GM23338 (cell line): ENCODE data around the gene STX10. TPM values are rescaled to one million over a fixed set of nuclear protein-coding genes. Genes with fewer than 3 reads are reported as not detected.

Experiments
- ATAC-seq: fragments of 200-7000 bp; cut with Tn5 transposase; 3 replicates; pipeline ENCODE4 v1.9.1; 2020
- DNase-seq: peaks from one replicate; pipeline ENCODE4 v3.0.0-alpha.2; 2015; ENCODE audit warnings: low spot score
- H2AFZ ChIP-seq: fragments of 200-600 bp; sonication (generic); 2 replicates; pipeline ENCODE4 v1.8.0; 2016; ENCODE audit warnings: antibody characterized with exemption, mild to moderate bottlenecking, moderate library complexity
- H3F3A ChIP-seq: fragments of 200-600 bp; sonication (generic); replicated peaks from 2 replicates; pipeline ENCODE4 v1.8.0; 2017; ENCODE audit warnings: antibody characterized with exemption, mixed run types, low read depth
- H3K27ac ChIP-seq: fragments of 200-600 bp; sonication (generic); 2 replicates; pipeline ENCODE4 v1.6.1; 2016; ENCODE audit warnings: low read depth
- H3K27me3 ChIP-seq: fragments of 200-600 bp; sonication (generic); 2 replicates; pipeline ENCODE4 v1.8.0; 2016; ENCODE audit warnings: mild to moderate bottlenecking, mixed run types, moderate library complexity; ENCODE audit not compliant: insufficient read depth
- H3K36me3 ChIP-seq: fragments of 200-600 bp; sonication (generic); 2 replicates; pipeline ENCODE4 v1.8.0; 2016; ENCODE audit warnings: mild to moderate bottlenecking; ENCODE audit not compliant: insufficient read depth
- H3K4me1 ChIP-seq: fragments of 200-600 bp; sonication (generic); 2 replicates; pipeline ENCODE4 v1.8.0; 2016; ENCODE audit warnings: mild to moderate bottlenecking, moderate library complexity; ENCODE audit not compliant: insufficient read depth
- H3K4me2 ChIP-seq: fragments of 200-600 bp; sonication (generic); 2 replicates; pipeline ENCODE4 v1.7.1; 2017; ENCODE audit warnings: mixed run types
- H3K4me3 ChIP-seq: fragments of 200-600 bp; sonication (generic); 2 replicates; pipeline ENCODE4 v1.6.1; 2016; ENCODE audit warnings: mixed run types
- H3K79me2 ChIP-seq: fragments of 200-600 bp; sonication (generic); replicated peaks from 2 replicates; pipeline ENCODE4 v1.8.0; 2017; ENCODE audit warnings: mild to moderate bottlenecking; ENCODE audit not compliant: insufficient read depth
- H3K9me2 ChIP-seq: fragments of 200-600 bp; sonication (generic); 2 replicates; pipeline ENCODE4 v1.8.0; 2017; ENCODE audit not compliant: insufficient read depth
- H4K20me1 ChIP-seq: fragments of 200-600 bp; sonication (generic); replicated peaks from 2 replicates; pipeline ENCODE4 v1.8.0; 2017; ENCODE audit warnings: mild to moderate bottlenecking; ENCODE audit not compliant: insufficient read depth
- H3K27ac Mint-ChIP-seq: 2 replicates; pipeline ENCODE4 v1.8.0; 2020; ENCODE audit warnings: inconsistent platforms, mild to moderate bottlenecking, moderate library complexity, mixed read lengths
- H3K27me3 Mint-ChIP-seq: 3 replicates; pipeline ENCODE4 v1.8.0; 2022; ENCODE audit warnings: low read depth, mild to moderate bottlenecking, moderate library complexity, mixed read lengths, inconsistent platforms; ENCODE audit not compliant: insufficient read depth, poor library complexity
- H3K36me3 Mint-ChIP-seq: 3 replicates; pipeline ENCODE4 v1.8.0; 2021; ENCODE audit warnings: low read depth, mild to moderate bottlenecking, inconsistent platforms, moderate library complexity, mixed read lengths
- H3K4me1 Mint-ChIP-seq: 3 replicates; pipeline ENCODE4 v1.8.0; 2020; ENCODE audit warnings: mild to moderate bottlenecking, inconsistent platforms, mixed read lengths
- H3K4me3 Mint-ChIP-seq: 3 replicates; pipeline ENCODE4 v1.8.0; 2021; ENCODE audit warnings: moderate library complexity, mild to moderate bottlenecking, inconsistent platforms, mixed read lengths
- H3K9me3 Mint-ChIP-seq: 3 replicates; pipeline ENCODE4 v1.8.0; 2020; ENCODE audit warnings: moderate library complexity, mild to moderate bottlenecking, inconsistent platforms, mixed read lengths
- CREB1 ChIP-seq: fragments of 250-450 bp; sonication (Bioruptor Pico); IDR thresholded peaks from 2 replicates; pipeline ENCODE4 v1.5.0; 2020; ENCODE audit warnings: low read depth, mild to moderate bottlenecking, moderate library complexity
- EZH2 ChIP-seq: fragments of 200-600 bp; sonication (generic); IDR thresholded peaks from one replicate; pipeline ENCODE4 v1.8.0; 2017; ENCODE audit warnings: antibody characterized with exemption, mild to moderate bottlenecking, low read depth; ENCODE audit not compliant: unreplicated experiment
- JUNB ChIP-seq: IDR thresholded peaks from one replicate; pipeline ENCODE4 v1.6.1; 2016; ENCODE audit warnings: antibody characterized with exemption; ENCODE audit not compliant: unreplicated experiment
- NANOG ChIP-seq: IDR thresholded peaks from 2 replicates; pipeline ENCODE4 v1.6.1; 2016; ENCODE audit warnings: antibody characterized with exemption, borderline replicate concordance
- POLR2AphosphoS5 ChIP-seq: IDR thresholded peaks from 2 replicates; pipeline ENCODE4 v1.6.1; 2016; ENCODE audit warnings: antibody characterized with exemption, low read depth
- ZNF331 ChIP-seq: fragments of 250-450 bp; sonication (Bioruptor Pico); IDR thresholded peaks from 2 replicates; pipeline ENCODE4 v1.5.0; 2020; ENCODE audit warnings: low read depth, mild to moderate bottlenecking, moderate library complexity
- polyA plus RNA-seq: library from polyadenylated mRNA; unstranded; fragments of >200 nt; fragmentation: Nextera tagmentation; extraction: Ambion mirVana; gene quantifications from 2 replicates; pipeline ENCODE4 v1.2.1, GENCODE V29; 2016
- total RNA-seq: library from RNA; depleted of rRNA; stranded (reverse); fragments of >200 nt; shearing (Covaris generic); gene quantifications from 2 replicates; pipeline ENCODE4 v1.2.3, GENCODE V29; 2014
- TF ChIP-seq, protein P1 (sequence below): IDR thresholded peaks from one replicate; pipeline ENCODE4 v1.6.1; 2018; ENCODE audit warnings: antibody characterized with exemption; ENCODE audit not compliant: unreplicated experiment
- TF ChIP-seq, protein P2 (sequence below), 2 experiments: fragments of 200-600 bp in 1 of 2; sonication (generic) in 1 of 2; conservative IDR thresholded peaks; 2 replicates each; pipeline versions ENCODE4 v1.5.1 to v1.6.1; 2016 to 2017; ENCODE audit warnings: antibody characterized with exemption in 2 of 2, low read depth in 2 of 2, mild to moderate bottlenecking in 2 of 2, moderate library complexity in 1 of 2

The STX10 gene
- total and polyA plus RNA-seq, 2 experiments from 2014 or later, result 42.8 to 55.9 TPM

DNA sequence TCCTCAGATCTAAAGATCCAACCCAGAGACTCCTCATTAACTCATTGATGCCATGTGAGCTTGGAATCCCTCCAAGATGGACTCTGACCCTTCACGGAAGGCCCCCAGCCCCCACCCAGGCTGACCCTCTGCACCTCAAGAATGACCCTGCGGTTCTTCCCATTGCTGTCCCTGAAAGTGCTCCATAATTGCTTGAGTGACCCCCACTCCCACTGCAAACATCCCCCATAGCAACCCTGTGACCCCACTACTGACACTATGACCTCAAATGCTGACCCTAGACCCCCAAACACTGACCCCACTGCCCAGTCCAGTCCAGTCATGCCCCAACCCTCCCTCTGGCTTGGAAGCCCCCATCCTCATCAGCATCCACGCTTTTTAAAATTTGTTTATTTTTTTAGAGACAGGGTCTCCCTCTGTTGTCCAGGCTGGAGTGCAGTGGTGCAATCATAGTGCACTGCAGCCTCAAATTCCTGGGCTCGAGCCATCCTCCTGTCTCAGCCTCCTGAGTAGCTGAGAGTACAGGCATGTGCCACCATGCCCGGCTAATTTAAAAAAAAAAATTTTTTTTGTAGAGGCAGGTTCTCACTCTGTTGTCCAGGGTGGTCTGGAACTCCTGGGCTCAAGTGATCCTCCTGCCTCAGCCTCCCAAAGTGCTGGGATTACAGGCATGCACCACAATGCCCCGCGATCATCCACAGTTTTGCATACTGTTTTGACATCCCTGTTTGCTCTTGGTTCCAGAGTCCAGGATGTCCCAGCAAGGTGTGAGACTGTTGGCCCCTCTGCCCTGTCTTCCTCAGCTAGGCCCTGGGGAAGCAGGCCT lies 48.4 kb downstream of the STX10 start:
- Mint-ChIP-seq H3K27me3 (peaks cover 53% of the 10 kb centered on the region), H3K4me3 (peak overlapping the region; percentile 23), H3K27ac (no peak overlapping the region), H3K4me1 (peaks cover 14% of the 10 kb centered on the region), H3K36me3 (no peaks in the 10 kb centered on the region; the same call in 1 of the 3 replicates), H3K9me3 (no peaks in the 10 kb centered on the region)
- no peak overlapping the region for H2AFZ ChIP-seq
- no peaks in the 10 kb centered on the region for H3K9me2 ChIP-seq
- no peak for TF ChIP-seq EZH2
- TF ChIP-seq ZNF331 (CRISPR knock-in tag), result no peak
- no peak for TF ChIP-seq NANOG
- TF ChIP-seq, protein P1, sequence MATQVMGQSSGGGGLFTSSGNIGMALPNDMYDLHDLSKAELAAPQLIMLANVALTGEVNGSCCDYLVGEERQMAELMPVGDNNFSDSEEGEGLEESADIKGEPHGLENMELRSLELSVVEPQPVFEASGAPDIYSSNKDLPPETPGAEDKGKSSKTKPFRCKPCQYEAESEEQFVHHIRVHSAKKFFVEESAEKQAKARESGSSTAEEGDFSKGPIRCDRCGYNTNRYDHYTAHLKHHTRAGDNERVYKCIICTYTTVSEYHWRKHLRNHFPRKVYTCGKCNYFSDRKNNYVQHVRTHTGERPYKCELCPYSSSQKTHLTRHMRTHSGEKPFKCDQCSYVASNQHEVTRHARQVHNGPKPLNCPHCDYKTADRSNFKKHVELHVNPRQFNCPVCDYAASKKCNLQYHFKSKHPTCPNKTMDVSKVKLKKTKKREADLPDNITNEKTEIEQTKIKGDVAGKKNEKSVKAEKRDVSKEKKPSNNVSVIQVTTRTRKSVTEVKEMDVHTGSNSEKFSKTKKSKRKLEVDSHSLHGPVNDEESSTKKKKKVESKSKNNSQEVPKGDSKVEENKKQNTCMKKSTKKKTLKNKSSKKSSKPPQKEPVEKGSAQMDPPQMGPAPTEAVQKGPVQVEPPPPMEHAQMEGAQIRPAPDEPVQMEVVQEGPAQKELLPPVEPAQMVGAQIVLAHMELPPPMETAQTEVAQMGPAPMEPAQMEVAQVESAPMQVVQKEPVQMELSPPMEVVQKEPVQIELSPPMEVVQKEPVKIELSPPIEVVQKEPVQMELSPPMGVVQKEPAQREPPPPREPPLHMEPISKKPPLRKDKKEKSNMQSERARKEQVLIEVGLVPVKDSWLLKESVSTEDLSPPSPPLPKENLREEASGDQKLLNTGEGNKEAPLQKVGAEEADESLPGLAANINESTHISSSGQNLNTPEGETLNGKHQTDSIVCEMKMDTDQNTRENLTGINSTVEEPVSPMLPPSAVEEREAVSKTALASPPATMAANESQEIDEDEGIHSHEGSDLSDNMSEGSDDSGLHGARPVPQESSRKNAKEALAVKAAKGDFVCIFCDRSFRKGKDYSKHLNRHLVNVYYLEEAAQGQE, result no peak
- TF ChIP-seq JUNB, result no peak
- no peak for TF ChIP-seq POLR2AphosphoS5
- TF ChIP-seq, protein P2, sequence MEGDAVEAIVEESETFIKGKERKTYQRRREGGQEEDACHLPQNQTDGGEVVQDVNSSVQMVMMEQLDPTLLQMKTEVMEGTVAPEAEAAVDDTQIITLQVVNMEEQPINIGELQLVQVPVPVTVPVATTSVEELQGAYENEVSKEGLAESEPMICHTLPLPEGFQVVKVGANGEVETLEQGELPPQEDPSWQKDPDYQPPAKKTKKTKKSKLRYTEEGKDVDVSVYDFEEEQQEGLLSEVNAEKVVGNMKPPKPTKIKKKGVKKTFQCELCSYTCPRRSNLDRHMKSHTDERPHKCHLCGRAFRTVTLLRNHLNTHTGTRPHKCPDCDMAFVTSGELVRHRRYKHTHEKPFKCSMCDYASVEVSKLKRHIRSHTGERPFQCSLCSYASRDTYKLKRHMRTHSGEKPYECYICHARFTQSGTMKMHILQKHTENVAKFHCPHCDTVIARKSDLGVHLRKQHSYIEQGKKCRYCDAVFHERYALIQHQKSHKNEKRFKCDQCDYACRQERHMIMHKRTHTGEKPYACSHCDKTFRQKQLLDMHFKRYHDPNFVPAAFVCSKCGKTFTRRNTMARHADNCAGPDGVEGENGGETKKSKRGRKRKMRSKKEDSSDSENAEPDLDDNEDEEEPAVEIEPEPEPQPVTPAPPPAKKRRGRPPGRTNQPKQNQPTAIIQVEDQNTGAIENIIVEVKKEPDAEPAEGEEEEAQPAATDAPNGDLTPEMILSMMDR (conservative IDR thresholded peaks at IDR 0.05; ENCODE audit: low read depth in 2 of 2), result no peak
- peaks cover 9% of the 10 kb centered on the region; the same call in 1 of the 2 replicates for H4K20me1 ChIP-seq
- H3K27ac ChIP-seq, result no peak overlapping the region
- peak overlapping the region; percentile 56 for H3K4me3 ChIP-seq
- peak overlapping the region; percentile 83 for H3K4me2 ChIP-seq
- no peaks in the 10 kb centered on the region for H3K79me2 ChIP-seq
- DNase-seq (no peak), ATAC-seq (no peak)
- H3K4me1 ChIP-seq, result peaks cover 30% of the 10 kb centered on the region
- peaks cover 26% of the 10 kb centered on the region for H3F3A ChIP-seq
- no peaks in the 10 kb centered on the region for H3K36me3 ChIP-seq
- peaks cover 60% of the 10 kb centered on the region for H3K27me3 ChIP-seq

DNA sequence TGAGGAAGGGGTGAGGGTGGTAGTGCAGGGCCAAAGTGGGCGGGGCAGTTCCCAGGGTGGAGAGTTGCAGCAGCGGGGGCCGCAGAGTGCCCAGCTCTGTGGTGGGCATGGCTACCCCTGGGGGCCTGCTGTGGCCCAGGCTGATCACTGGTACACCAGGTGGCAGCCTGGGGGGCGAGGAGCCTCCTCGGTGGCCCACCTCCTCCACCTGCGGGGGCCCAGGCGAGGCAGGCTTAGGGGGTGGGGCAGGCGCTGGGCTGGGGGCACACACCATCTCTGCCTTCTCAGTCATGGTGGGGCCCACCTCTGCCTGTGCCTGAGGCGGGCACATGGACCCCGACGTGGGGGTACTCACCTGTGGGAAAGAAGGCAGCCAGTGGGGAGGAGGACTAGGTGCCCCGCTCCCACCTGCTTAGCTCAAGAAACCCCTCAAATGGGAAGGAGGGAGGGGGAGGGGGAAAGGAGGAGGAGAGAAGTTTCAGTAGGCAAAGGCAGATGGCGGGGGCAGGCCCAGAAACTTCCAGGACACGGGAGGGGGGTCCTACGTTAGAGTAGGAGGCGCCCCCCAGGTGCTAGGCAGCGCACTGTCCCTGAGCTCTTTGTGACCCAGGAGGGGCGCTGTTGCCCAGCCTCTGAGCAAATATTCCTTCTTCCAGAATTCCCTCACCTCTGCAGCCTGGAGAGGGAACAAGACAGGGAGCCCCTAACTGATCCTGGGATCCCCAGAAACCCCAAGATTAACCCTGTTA lies 49.2 kb downstream of the STX10 start:
- Histone ChIP-seq H3K4me1 (peaks cover 31% of the 10 kb centered on the region), H3K9me2 (no peaks in the 10 kb centered on the region), H3K4me3 (no peak overlapping the region), H3K27me3 (peaks cover 66% of the 10 kb centered on the region), H3K36me3 (no peaks in the 10 kb centered on the region), H3F3A (peaks cover 31% of the 10 kb centered on the region), H4K20me1 (peaks cover 9% of the 10 kb centered on the region; the same call in 1 of the 2 replicates), H3K27ac (no peak overlapping the region), H3K4me2 (no peak overlapping the region), H2AFZ (no peak overlapping the region), H3K79me2 (no peaks in the 10 kb centered on the region)
- H3K36me3 Mint-ChIP-seq, result no peaks in the 10 kb centered on the region; the same call in 1 of the 3 replicates
- no peak overlapping the region for H3K27ac Mint-ChIP-seq
- peaks cover 17% of the 10 kb centered on the region for H3K4me1 Mint-ChIP-seq
- DNase-seq (peak; percentile 76), ATAC-seq (peak; percentile 4)
- H3K27me3 Mint-ChIP-seq, result peaks cover 60% of the 10 kb centered on the region
- peak overlapping the region; percentile 19; the same call in 2 of the 3 replicates for H3K4me3 Mint-ChIP-seq
- TF ChIP-seq, protein P2 (conservative IDR thresholded peaks at IDR 0.05; ENCODE audit: low read depth in 2 of 2), result peak; percentile 53 to 76
- no peak for TF ChIP-seq CREB1 (CRISPR knock-in tag)
- no peaks in the 10 kb centered on the region for H3K9me3 Mint-ChIP-seq
